ENCODE measurements around the gene ADGRL3.
"Not testable (repeated sequence)": the region's sequence is repeated elsewhere in the genome, so short reads cannot be mapped to it uniquely, and the experiment has no call there.

Gene ADGRL3

DNA sequence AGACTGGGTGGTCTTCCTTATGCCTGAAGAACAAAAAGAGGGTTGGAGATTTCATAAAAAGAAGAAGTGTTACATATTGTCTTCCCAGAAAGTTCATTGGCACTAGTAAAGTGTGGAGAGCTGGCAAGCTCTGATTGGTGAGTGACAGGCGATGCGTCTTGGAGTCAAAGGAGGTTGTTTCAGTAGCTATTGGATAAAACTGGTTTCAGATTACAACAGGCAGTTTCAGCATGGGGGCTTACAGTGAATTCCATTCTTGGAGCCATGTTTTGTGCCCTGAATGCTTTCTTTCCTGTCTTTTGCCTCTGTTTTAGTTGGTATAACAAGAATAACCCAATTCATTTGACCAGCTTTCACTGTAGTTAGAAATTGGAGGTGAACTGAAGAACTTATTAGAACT, 750.5 kb downstream of the ADGRL3 start:
- intact Hi-C loops (cut with DNase I), result no loop called here
- no peak for DNase-seq

DNA sequence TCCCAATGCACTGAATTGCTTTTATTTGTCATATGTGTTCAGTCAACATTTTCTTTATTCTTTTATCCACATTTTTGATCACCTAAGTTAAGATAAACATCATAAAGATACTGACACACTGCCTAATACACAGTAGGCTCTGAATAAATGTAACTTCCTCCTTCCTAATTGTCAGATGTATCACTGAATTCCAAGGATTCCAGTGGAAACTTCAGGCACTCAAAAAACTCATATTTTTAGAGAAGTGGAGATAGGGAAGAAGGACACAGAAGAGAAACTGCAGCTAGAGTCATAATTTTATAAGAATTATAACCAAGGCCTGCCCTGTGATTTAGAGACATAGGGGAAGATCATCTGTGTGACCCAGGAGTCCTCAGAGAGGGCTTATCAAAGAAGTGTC, 753.3 kb downstream of the ADGRL3 start:
- DNase-seq, result no peak
- intact Hi-C loops (cut with DNase I), result no loop called here

DNA sequence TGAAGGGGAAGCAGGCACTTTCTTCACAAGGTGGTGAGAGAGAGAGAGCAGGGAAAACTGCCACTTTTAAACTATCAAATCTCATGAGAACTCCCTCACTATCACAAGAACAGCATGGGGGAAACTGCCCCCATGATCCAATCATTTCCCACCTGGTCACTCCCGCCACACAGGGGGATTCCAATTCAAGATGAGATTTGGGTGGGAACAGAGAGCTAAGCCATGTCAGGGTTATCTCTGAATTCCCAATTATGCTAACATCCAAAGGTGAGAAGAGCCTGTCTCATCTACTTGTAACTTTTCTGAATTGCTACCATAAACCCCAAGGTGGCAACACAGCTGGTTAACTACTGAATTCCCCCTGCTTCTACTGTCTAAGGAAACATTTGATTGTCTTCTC, 758.5 kb downstream of the ADGRL3 start:
- no peak for DNase-seq

DNA sequence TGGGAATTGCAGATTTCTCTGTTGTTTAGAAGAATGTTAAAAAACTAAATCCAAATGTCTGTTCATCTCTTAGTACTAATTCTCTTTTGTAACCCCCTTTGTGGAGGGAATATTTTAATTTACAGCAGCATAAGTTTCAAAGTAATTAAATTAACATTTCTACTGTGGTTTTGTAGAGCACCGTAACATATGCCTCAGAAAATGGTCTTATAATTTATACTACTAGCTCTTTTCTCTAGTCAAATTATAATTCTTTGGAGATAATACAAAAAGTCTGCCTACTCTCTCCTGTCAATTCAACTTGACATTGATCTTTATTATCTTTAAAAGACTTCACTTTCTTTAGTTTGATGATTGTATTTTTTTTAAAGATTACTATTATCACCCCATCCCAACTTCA, 759.0 kb downstream of the ADGRL3 start:
- intact Hi-C loops (cut with DNase I), result no loop called here
- DNase-seq, result no peak

More for the DNA sequence above, 758.5 kb downstream of the ADGRL3 start:
- intact Hi-C loops (cut with DNase I), result no loop called here

DNA sequence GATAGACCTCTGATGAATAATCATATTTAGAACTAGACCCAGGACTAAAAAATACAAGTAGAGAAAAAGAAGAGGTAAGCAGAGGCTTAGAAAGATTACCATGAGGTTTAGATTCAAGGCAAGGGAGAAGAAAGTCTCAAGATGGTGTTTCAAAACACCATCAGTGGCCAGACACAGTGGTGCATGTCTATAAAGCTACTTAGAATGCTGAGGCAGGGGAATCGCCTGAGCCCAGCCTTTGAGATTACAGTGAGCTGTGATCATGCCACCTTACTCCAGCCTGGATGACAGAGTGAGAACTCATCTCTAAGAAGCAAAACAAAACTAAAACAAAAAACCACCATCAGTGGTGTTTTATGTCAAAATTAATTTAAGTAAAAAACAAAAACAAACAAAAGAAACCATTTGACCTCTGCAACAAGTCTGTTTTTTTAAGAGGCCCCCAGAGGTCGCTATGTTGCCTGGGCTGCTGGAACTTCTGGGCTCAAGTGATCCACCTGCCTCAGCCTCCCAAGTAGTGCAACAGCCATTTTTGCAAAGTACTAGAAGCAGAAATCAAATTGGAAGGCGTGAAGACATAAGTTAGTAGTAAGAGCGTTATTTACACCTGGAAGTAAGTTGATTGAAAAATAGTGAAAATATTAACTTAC, 784.3 kb downstream of the ADGRL3 start:
- intact Hi-C loops (cut with DNase I), result no loop called here
- DNase-seq, result no peak

DNA sequence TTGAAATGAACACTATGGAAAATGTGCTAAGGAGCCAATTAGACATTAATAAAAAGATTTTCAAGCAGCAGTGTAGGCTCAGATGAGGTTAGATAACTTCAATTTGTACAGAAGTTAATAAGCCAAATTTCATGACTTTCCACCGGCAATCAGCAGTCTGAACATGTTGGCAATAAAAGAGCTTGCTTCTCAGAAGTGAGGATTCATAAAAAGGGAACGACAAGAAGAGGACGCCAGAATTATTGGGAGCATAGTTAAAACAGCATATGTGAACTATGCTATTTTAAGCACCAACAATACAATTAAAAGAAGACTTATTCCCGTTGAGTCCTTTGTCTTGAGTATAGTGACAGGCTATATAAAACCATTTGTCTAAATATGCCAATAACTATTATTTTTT, 785.3 kb downstream of the ADGRL3 start:
- DNase-seq, result no peak
- intact Hi-C loops (cut with DNase I), result no loop called here

DNA sequence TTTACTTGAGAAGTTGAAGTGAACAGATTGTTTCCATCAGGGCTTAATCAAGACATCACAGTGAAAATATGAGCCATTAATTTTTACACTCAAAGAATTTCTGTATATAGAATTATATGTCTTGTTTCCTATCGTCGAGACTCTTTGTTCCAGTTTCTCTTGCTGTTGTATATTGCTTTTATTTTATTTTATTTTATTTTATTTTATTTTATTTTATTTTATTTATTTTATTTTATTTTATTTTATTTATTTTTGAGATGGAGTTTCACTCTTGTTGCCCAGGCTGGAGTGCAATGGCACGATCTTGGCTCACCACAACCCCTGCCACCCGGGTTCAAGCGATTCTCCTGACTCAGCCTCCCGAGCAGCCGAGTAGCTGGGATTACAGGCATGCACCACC, 786.8 kb downstream of the ADGRL3 start:
- DNase-seq; intact Hi-C loops (cut with DNase I): not testable (repeated sequence)

DNA sequence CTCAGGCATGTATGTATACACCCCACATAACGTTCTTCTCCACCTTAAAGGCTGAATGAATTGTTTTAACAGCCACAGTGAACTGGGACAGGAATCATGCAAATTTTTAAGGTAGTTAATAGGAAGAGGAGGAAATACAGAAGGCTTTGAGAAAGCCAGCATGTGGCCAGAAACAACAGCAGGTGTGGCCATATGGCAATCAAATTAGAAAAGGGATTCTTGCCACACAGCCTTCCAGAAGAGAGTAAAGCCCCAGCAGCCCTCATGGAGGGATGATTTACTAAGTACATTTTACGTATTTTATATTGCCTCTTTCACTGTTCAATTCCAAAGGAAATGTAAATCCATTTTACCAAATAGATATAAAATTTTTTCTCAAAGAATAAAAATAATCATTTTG, 792.2 kb downstream of the ADGRL3 start:
- intact Hi-C loops (cut with DNase I), result no loop called here
- no peak for DNase-seq

DNA sequence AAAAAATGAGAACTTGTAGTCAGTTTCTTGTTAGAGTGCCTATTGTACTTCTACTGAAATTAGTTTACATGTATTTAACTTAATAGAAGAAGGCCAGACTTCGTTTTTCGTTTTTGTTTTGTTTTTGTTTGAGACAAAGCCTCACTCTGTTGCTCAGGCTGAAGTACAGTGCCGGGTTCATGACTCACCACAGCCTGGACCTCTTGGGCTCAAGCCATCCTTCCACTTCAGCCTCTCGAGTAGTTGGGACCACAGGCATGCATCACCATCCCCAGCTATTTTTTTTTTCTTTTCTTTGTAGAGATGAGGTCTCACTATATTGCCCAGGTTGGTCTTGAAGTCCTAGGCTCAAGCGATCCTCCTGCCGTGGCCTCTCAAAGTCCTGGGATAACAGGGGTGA, 793.9 kb downstream of the ADGRL3 start:
- intact Hi-C loops (cut with DNase I), result no loop called here
- peak in 1 of 42 donors; percentile 9 for DNase-seq

DNA sequence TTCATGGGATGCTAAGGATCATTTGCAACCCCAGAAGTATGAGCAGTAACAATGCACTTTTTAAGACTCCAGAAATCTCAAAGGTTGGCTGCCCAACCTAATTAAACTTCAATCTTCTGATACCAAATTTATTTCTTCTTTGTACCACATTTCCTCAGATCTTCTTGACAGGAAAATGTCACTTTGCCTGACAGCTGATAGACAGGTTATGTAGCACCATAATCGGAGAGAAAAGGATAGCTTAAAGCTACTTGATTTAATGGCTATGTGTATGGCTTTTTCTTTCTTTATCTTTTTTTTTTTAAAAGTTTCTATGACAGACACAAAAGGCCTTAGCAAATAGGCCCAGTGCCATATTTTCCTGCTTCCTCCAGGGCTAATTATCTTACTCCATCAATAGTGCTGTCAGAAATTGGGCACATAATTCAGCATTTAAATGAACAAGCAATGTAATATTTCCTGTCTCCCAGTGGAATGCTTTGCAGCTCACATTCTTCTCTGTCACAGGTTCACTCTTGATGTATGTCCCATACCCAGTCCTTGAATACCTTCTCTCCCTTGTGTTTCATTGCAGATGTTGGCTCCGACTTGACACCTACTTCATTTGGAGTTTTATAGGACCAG, 795.7 kb downstream of the ADGRL3 start:
- intact Hi-C loops (cut with DNase I), result no loop called here
- DNase-seq, result no peak

DNA sequence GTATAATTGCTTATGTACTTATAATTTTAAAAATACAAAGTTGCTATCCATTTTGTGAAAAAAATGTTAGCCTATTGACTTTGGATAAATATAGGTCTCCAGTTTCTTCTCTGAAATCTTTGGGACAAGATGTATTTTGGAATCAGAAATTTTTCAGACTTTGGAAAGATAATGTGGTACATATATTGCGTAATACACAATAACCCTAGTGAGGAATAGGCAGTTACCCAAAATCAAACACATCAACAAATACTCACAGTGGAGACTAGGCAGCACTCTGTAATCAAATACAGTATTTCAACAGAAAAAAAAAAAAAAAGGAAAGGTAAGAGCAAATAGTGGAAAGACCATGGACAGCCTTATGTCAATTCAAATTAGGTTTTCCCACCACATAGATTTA, 796.8 kb downstream of the ADGRL3 start:
- no peak for DNase-seq
- intact Hi-C loops (cut with DNase I), result no loop called here

DNA sequence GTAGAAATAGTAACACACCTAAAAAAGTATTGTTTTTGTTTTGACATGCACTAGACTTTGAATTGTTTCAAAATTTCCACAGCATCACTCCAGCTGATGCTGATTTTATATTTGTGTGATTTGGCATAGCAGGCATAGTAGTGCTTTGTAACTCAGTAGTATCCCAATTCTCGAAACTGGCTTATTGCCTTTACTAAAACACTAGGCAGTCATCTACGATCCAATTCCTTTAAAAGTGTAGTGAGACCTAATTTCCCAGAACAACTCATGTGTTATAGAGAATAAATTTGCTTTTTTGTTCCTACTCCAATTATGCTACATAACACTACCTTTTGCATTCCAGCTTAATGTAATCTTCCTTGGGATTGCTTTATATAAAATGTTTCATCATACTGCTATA, 797.7 kb downstream of the ADGRL3 start:
- no peak for DNase-seq
- intact Hi-C loops (cut with DNase I), result no loop called here

DNA sequence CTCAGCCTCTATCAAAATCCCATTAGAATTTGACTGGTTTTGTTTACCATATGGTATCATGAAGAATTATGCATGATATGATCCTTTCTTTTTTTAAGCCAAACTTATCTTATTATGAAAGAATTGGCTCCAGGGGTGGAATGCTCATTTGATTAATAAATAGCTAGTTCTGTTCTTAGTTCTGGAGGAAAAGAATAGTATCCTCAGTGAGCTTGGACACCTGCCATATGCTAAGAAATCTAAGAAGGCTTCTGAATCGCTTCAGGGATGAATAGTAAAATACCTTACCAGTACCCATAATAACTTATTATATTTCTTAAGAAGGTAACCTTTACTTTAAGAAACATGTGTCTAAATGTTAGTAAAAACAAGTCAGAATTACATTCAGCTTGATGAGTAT, 803.6 kb downstream of the ADGRL3 start:
- intact Hi-C loops (cut with DNase I), result no loop called here
- DNase-seq, result no peak

DNA sequence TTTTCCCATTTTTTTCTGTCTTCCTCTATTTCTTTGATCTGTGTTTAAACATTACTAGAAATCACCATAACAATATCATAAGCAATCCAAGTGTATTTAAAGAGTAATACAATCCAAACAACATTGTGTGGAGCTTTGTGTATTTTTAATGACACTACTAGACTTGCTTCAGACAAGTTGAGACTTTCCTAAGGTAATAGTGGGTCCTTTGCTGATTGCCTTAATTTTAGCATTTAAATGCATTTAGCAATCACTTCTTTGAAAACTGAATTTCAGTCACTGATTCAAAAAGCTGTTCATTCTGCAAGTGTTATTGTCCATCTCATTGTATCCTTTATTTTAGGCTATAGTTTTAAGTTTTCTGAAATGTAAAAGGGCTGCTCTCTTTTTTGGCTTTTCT, 804.8 kb downstream of the ADGRL3 start:
- intact Hi-C loops (cut with DNase I), result no loop called here
- no peak for DNase-seq

DNA sequence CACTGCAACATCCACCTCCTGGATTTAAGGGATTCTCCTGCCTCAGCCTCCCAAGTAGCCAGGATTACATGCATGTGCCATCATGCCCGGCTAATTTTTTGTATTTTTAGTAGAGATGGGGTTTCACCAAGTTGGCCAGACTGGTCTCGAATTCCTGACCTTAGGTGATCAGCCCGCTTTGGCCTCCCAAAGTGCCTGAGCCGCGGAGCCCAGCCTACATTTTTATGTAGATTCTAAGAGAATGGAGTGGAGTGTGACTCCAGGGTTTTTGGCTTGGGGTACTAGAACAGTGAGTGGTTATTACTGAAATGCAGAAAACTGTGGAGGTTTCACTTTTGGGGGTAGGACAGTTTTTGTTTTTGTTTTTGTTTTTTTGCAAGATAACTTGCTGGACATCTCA, 806.0 kb downstream of the ADGRL3 start:
- DNase-seq, result no peak
- intact Hi-C loops (cut with DNase I), result no loop called here

DNA sequence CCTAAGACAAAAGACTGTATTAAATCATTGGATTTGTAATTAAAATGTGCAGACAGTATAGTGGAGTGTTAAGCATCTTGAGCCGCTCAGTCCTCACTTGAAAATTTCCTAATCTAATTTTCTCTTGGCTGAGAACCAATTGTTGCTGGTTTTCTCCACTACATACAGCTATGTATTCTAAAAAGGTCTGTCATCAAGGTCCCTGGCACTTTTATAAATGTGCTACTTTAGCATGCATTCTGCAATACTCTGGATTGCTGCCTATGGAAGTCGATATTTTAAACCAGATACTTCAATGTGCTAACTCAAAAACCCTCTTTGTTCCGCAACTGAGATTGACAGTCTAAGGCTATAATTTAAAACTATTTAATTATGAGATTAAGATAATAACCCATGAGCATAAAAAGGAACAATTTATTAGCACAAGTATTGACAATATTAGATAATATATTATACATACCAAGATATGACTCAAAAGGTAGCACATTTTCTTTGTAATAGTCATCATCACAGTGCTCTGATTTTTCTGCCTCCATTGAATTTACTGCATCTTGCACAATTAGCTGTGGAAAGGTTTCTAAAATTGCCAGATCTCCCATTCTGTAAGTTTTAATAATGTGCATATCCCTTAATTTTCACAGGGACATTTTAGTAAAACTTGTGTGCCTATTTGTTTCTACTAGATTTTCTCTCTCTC, 815.1 kb downstream of the ADGRL3 start:
- no peak for DNase-seq
- intact Hi-C loops (cut with DNase I), result no loop called here

DNA sequence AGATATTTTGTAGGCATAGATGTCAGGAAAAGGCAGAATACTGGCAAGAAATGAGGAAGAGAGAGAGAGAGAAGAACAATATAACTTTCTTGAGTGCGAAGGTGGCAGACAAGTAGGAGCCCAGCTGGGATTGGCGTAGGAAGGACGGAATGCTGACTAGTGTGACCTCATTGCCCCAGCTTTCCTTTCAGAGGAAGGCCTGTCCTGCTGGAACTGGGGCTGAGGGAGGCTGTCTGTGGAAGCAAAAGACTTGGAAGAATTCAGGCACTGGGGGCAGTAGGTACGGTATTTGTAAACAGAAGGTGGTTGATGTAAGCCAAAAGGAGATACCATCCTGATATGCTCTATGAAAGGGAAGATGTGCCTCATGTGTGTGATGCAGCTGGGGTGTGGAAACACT, 818.4 kb downstream of the ADGRL3 start:
- DNase-seq, result no peak
- intact Hi-C loops (cut with DNase I), result no loop called here

DNA sequence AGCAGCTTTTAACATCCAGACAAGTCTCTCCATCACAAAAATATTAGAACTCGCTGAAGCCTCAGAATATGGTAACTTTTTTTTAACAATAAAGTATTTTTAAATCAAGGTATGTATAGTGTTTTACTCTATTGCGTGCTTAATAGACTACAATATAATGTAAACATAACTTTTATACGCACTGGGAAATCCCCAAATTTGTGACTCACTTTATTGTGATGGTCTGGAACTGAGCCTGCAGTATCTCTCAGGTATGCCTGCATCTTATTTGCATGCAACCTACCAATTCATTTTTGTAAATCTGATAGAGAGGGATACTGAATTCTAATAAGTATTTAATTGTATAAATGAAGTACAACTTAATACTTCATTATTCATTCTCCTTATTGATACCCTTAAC, 823.5 kb downstream of the ADGRL3 start:
- intact Hi-C loops (cut with DNase I), result no loop called here
- DNase-seq, result no peak

DNA sequence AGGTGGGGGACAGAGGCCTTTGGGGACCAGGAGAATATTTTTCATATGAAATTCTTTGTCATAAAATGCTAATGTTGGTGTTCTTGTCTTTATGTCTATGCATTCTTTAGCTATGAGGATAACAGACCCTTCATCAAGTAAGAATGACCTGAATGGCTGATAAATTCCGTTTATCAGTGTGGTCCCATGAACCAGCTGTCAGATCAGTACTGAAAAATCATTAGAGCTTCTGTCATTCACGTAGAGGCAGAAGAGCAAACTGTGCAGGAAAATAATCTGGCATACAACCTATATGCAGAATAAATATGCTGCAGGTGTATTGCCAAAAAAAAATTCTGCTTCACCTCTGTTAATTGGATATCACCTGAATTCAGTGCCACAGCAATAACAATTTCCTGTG, 828.6 kb downstream of the ADGRL3 start:
- intact Hi-C loops (cut with DNase I), result no loop called here
- DNase-seq, result no peak

DNA sequence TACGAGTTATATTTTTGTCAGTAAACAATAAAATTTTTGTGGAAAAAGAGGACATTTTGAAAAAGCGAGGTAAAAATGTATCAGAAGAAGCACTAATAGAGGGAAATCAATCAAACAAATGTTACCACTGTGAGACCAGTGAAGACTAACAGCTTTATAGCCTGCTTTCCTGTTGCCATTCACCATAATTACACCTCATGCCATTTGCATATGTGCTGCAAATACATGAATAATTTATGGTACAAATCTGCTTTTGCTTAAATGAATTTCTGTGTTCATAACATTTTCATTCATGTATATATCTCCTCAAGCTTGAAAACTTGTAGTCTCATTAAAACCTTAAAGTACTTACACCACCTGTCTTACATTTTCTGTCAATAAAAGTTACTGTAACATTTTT, 830.8 kb downstream of the ADGRL3 start:
- no peak for DNase-seq
- intact Hi-C loops (cut with DNase I), result no loop called here

DNA sequence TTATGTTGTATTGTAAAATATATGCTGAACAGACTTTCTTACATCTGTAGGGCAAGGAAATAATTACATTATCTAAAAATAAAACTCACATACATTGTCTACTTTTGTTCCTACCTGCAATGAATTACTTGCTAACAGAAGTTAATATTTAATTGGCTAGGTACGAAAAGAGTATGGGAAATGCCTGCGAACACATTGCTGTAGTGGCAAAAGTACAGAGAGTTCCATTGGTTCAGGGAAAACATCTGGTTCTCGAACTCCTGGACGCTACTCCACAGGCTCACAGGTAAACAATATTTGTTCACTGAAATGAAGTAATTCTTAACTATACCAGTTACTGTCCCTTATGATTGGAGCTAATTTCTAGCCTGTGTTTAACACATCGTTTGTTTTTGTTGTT, 837.4 kb downstream of the ADGRL3 start:
- no peak for DNase-seq
- intact Hi-C loops (cut with DNase I), result no loop called here
